Fibroblast of skin of left biceps (primary cell): ENCODE measurements around the gene NOP14.
"Not testable (repeated sequence)": the region's sequence is repeated elsewhere in the genome, so short reads cannot be mapped to it uniquely, and the experiment has no call there.

ENCODE experiments used
- DNase-seq, 2 experiments: peaks; one replicate each; pipeline ENCODE4 v3.0.0-alpha.2; 2013; ENCODE audit warnings: low read depth in 2 of 2

Gene NOP14

GRCh38 chr4:2931512-2932301, 31.5 kb downstream of the NOP14 start:
- no peak for DNase-seq

GRCh38 chr4:2930758-2931511, 32.3 kb downstream of the NOP14 start:
- no peak for DNase-seq

DNA sequence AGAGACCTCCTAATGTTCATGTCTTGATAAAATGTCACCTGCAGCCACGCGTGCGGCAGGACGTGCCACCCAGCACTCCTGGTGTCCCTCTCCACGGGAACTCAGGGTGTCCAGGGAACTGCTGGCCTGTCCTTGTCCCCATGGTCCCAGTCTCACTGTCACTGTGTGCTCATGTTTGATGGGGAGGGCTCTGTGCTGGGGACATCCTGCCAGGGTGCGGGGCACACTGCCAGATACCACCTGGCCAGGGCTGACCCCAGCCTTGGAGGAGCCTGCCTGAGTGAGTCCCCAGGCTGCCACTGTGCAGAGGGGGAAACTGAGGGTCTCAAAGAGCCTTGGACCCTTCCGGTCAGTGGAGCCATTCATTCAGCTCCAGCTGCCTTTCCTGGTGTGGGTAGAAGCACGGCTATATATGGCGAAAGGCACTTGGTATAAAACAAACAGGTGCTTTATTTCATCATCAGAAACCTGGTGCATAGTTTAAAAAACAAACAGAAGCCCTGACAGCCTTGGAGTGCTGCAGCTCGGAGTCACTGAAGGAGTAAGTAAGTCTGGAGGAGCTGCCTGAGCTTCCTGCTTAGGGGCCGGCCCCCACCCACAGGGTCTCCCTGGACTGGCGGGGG, 33.0 kb downstream of the NOP14 start:
- DNase-seq, result no peak

DNA sequence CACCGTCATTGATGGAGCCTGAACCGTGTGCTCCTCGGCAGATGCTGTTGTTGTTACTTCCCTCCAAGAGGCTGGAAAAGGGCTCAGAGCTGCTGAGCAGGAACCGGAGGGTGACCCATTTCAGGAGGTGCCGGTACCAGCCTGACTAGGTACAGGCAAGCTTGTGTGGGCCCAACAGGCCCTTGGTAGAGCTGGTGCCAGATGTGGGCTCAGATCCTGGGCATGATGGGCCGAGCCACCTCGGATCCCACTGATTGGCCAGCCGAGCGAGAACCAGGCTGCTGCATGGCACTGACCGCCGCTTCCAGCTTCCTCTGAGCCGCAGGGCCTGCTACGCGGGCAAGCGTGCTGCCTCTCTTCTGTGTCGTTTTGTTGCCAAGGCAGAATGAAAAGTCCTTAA, 33.7 kb downstream of the NOP14 start:
- DNase-seq, result no peak

DNA sequence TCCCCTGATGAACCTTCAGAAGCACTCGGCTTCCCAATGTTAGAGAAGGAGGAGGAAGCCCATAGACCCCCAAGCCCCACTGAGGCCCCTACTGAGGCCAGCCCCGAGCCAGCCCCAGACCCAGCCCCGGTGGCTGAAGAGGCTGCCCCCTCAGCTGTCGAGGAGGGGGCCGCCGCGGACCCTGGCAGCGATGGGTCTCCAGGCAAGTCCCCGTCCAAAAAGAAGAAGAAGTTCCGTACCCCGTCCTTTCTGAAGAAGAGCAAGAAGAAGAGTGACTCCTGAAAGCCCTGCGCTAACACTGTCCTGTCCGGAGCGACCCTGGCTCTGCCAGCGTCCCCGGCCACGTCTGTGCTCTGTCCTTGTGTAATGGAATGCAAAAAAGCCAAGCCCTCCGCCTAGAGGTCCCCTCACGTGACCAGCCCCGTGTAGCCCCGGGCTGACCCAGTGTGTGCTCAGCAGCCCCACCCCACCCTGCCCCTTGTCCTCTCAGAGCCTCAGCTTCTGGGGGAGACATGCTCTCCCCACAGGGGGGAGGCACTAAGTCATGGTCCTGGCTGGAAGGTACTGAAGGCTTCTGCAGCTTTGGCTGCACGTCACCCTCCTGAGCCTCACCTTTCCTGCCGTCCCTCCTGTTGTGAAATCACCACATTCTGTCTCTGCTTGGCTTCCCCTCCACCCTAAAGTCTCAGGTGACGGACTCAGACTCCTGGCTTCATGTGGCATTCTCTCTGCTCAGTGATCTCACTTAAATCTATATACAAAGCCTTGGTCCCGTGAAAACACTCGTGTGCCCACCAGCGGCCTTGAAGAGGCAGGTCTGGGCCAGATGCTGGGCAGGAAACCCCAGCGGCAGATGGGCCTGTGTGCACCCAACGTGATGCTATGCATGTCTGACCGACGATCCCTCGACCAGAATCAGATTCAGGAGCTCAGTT, 34.7 kb downstream of the NOP14 start:
- no peak for DNase-seq

DNA sequence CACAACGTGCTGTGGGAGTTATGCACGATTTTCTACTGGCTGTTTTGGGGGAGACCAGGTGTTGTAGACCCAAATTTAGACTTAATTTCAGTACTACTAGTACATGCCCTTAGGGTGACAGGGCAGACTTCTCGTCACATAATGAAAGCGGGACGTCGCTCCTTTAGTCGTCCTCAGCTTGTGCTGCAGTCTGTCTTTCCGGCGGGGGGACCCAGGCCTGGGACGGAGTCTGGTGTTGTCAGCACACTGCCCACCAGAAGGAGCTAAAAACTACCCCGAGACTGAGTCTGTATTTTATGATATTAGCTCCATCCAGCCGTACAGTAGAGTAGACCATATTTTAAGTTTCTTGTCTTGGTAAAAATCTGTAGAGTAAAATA, 35.5 kb downstream of the NOP14 start:
- DNase-seq, result no peak

- no peak for DNase-seq
Observed at GRCh38 chr4:2927016-2927695, 36.0 kb downstream of the NOP14 start.

- no peak for DNase-seq
Observed at GRCh38 chr4:2925931-2926860, 37.0 kb downstream of the NOP14 start.

DNA sequence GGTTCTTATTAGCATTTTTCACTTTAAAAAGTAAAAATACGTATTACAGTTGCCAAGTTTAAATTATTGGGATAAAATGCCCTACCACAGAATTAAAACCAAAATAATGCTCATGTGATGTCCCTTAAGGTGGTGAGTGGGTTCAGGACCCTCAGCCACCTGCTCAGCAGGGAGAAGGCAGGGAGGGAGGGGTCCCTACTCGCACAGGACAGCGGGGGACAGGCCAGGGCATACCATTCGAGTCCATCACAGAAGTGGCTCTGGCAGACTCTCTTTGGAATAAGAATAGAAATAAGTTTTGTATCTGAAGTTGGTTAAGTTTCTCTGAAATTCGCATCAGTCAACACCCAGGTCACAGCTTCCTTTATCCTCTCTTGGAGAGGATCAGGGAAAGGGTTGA, 37.7 kb downstream of the NOP14 start:
- DNase-seq, result no peak

GRCh38 chr4:2924765-2925301, 38.4 kb downstream of the NOP14 start:
- DNase-seq, result no peak

- no peak for DNase-seq
Observed at GRCh38 chr4:2924286-2924685, 38.9 kb downstream of the NOP14 start.

DNA sequence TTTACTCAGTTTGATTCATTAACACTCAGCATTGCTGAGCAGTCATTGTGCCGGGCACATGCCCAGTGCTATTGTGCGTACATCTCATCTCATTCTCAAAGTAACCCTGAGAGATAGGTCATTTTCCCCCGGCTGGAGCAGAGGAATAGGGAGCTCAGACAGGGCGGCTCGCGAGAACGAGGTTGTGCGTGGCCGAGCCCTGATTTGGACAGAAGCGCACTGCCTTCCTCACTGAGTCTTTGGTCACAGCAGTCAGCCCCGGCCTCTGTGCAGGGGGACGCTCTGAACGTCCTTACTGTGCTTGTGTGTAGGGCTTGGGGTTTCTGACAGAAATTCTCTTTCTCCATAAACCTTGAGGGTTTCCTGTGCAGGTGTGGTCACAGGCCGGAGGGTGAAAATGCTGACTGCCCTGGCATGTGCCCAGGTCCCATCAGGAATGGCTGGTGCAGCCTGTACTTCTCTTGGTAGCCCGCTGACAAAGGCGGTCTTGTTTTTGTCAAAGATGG, 39.5 kb downstream of the NOP14 start:
- no peak for DNase-seq

GRCh38 chr4:2923141-2923551, 40.1 kb downstream of the NOP14 start:
- DNase-seq, result no peak

GRCh38 chr4:2922453-2923101, 40.6 kb downstream of the NOP14 start:
- not testable (repeated sequence) for DNase-seq

GRCh38 chr4:2918714-2919113, 44.5 kb downstream of the NOP14 start:
- not testable (repeated sequence) for DNase-seq

GRCh38 chr4:2918300-2918699, 44.9 kb downstream of the NOP14 start:
- not testable (repeated sequence) for DNase-seq

DNA sequence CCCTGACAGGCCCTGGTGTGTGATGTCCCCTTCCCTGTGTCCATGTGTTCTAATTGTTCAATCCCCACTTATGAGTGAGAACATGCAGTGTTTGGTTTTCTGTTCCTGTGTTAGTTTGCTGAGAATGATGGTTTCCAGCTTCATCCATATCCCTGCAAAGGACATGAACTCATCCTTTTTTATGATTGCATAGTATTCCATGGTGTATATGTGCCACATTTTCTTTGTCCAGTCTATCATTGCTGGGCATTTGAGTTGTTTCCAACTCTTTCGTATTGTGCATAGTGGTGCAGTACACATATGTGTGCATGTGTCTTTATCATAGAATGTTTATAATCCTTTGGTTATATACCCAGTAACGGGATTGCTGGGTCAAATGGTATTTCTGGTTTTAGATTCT, 46.5 kb downstream of the NOP14 start:
- DNase-seq, result not testable (repeated sequence)

DNA sequence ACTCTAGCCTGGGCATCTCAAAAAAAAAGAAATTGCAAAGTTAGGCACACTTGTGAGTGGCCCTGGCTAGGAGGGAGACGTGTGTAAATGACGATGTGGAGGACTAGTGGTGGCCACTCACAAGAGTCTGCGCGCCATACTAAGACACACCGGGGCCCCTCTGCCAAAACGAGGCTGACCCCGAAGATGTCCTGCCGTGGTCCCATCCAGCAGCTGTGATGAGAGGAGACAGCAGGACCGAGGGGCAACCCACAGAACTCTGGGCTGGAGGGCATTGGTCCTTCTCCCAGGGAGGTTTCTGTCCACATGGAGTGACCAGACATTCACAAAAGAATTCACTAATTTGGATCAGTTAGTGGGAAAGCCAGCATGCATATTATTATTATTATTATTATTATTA, 47.4 kb downstream of the NOP14 start:
- no peak for DNase-seq
